HG03460 (cell line): ENCODE results near the gene HEBP1.

Experiments used
- ATAC-seq: cut with Tn5 transposase; IDR thresholded peaks from one replicate; pipeline ENCODE4 v1.9.1; 2021; ENCODE audit not compliant: unreplicated experiment

The HEBP1 gene

DNA sequence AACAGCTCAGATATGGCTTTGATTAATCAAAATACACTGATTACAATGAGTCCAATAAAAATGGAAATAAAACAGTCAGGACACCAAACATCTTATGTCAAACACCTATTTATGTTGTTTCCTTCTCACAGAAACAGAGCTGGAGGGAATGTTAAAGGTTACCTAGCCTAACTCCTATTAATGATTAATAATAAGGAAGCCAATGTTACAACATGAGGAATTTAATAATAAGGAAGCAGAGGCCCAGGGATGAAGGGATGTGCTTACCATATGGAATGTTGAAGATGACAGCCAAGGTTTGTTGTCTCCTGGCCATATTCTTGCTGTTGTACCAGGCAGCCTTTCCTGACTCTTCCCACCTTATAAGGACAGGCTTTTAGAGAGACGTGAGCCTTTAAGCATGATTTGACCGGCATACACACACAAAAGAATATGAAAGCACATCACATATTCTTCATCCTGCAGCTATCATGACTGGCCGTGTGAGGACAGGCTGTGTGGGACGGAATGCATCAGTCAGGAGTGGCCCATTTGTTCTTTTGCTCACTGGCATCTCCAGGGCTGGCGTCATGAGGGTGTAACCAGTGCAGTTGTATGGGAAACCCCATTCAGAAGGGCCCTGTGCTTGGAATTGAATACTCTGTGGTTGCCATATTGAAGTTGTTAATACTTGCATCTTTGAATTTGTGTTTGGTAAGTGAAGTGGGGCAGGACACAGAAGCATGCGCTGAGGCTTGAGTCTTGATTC, 45.0 kb downstream of the HEBP1 start:
- no peak for ATAC-seq

- no peak for ATAC-seq
Measured at GRCh38 chr12:12954356-12954755, 45.7 kb downstream of the HEBP1 start.

GRCh38 chr12:12952036-12952435, 48.0 kb downstream of the HEBP1 start, which contains the start of gene GPRC5D:
Gene GPRC5D (minus strand): TSS chr12:12952170. CDS start chr12:12950384, 1,786 bp downstream.
- ATAC-seq = no peak

DNA sequence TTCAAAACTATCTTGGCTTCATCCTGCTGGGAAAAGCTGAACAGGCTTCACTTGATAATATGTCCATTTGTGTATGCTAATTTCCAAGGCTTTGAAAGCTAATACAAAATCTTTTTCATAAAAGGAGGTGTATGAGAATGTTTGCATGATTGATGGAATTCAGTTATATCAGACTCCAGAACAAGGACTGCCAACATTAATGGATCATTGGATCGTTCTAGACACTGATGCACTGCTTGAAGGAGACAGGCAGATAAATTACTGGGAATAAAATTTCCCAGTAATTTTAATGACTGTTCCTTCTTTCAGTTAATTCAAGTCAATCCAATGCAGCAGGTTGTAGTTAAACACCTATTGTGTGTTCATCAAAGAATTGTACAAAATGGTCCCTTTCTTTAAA, 48.6 kb downstream of the HEBP1 start:
- ATAC-seq = no peak

- no peak for ATAC-seq
Measured at GRCh38 chr12:12947902-12948301, 52.2 kb downstream of the HEBP1 start.

- ATAC-seq = no peak
Measured at GRCh38 chr12:12946686-12947355, 53.2 kb downstream of the HEBP1 start.

GRCh38 chr12:12945591-12945990, 54.5 kb downstream of the HEBP1 start:
- ATAC-seq = no peak

DNA sequence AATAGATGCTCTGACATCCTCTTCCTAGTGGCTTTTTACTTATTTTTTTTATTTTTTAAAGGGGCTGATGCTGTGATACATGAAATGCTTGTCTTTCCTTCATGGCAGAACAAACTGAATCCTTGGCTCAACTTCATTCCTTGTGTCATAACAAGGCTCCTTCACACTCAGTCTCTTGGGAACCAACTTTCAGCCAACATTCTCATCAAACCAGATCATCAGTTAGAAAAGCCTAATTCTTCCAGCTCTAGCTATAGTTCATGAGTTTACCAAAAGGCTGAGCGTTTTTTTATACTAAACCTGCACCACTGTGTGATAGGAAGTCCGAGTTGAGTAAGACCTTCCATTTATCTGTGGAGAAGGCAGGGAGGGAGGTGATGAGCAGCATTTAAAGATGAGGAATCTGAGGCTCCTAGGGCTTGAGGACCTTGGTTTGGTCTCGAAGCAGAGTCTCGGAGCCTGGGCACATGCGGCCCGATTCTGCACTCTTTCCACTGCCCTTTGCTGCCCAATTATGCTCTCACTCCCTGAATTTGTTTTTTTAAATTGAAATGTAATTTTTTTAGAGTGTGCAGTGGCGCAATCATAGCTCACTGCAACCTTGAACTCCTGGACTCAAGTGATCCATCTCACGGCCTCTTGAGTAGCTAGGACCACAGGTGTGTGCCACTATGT, 56.3 kb downstream of the HEBP1 start:
- ATAC-seq = no peak

DNA sequence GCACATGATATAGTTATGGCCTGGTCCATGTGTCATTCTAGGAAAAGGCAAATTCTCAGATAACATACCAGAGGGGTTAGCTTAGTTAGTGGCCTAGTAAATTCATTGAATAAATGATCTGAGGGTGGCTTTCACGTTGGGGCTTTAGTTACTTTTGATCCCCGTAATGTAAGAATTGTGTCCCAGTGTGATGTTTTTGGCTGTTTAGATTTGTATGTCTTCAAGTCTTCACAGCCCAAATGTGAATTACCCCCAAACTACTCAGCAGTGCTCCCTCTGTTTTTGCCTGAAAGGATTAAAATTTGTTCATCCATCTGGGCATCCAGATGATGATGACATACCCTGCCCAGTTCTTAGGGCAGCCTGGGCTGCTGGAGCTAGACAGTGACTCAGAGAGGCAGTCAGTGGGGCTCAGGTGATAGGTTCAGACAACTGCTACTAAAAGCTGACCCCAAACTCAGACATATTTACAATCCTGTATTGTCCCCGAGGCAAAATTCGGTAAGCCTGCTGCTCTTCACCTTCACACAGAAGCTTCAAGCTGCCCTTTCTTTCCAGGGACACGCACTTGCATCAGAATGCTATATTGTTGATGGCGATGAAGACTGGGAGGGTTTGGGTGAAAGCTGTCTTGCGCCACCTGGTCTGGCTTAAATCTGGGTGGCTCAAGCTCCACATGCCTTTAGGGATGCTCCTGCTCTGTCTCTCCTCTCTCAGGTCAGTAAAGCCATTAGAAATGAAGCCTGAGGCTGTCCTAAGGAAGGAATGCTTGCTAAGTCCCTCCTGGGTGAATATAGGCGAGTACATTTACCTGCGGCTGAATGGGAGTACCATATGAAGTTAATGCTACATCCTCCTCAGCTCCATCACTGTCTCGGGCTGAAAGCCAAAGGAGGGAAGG, 58.4 kb downstream of the HEBP1 start:
- ATAC-seq = no peak

GRCh38 chr12:12939888-12940287, 60.2 kb downstream of the HEBP1 start:
- ATAC-seq = no peak

- no peak for ATAC-seq
Measured at GRCh38 chr12:12938541-12938940, 61.5 kb downstream of the HEBP1 start.

DNA sequence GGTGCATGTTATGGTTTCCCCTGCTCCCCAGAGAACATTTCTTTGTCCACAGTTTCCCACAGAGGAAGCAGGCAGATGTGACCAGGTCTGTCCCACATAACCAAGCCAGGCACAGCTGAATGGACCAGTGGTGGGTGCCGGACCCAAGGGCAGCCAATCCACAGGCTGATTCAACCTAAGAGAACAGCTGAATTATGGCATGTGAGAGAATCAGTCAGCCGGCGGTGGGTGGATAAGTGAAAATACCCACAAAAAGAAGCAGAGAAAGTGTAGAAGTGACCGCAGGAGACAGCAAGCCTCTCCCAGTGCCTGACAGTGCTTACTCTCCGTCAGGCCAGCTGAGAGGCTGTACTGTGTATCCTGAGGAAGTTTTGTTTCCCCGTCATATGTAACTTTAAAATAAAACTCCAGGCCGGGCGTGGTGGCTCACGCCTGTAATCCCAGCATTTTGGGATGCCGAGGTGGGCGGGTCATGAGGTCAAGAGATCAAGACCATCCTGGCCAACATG, 63.0 kb downstream of the HEBP1 start:
- ATAC-seq = no peak

DNA sequence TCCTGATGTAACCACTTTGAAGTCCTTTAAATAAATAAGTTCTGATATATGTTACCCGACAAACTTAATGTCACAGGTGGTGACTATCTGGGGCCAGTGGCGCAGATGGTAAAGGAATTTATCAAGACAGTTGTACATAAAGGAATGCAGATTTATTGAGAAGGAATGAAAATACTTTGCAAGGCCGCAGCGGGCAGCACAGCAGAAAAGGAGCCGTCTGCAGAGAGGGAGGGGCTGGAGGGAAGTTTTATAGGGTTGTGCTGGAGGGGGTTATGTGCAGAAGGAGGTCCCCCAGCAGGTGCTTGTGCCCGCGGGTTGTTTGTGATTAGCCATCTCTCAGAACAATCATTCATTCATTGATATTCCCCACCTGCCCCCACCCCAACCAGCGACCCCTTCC, 65.5 kb downstream of the HEBP1 start:
- ATAC-seq = no peak

DNA sequence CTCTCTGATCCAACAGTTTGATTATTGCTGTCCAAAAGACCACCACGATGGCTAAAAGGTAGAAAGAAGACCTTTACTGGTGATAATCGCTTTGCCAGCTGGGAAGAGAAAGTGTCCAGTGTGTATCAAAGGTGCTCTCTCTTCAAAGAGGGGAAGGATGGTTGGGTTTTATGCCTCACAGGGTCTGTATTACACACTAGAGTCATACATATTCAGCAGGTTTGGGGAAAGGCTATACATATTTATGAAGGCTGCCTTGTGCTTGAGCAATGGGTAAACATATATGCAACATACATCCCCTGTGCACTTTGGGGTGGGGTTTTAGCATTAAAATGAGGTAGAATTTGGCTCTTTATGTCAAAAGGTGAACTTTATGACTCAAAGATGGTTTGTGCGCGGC, 66.3 kb downstream of the HEBP1 start:
- ATAC-seq = no peak

GRCh38 chr12:12930633-12931219, 69.3 kb downstream of the HEBP1 start:
- no peak for ATAC-seq

DNA sequence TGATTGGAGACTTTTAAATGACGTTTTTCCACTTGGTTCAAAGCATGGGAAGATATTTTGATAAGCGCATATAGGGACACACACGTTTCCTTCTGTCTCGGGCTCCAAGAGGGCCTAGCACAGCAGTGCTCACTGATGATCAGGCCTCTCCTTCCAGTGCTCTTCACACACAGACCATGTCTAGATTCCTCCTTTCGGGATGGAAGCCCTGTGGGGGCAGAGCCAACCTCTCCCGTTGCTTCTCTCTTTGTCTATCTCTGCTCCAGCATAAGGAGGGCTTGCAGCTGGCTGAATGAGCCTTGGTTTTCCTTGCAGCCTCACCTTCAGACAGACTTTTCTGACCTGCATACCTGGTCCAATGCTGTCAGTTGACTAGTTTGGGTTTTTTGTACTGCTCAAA, 70.4 kb downstream of the HEBP1 start:
- no peak for ATAC-seq

- ATAC-seq = no peak
Measured at GRCh38 chr12:12927211-12928079, 72.6 kb downstream of the HEBP1 start.

DNA sequence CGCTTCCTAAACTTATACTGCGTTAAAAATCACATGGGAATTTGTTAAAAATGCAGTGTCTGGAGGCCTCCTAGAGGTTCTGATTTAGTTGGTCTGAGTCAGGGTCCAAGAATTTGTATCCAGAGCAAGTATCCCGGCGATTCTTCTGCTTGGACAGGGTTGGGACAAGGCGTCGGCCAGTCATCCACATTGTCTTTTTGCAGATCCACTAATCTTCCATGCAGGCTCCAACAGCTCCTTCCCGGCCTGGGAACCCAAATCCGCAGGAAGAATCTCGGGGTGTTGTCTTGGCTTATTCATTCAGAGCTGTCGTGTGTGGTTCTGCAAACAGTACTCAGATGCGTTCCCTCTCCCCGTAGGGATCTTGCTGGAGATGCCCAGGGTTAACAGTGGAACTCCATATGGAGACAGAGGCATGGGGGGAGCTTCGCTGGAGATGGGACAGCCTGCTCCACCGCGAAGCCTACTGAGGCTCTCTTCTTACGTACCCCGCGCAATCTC, 73.4 kb downstream of the HEBP1 start:
- no peak for ATAC-seq

GRCh38 chr12:12925388-12925787, 74.7 kb downstream of the HEBP1 start:
- ATAC-seq = no peak
